Stimulated activated CD4-positive, alpha-beta T cell treated with anti-CD3 and anti-CD28 coated beads, Interleukin-15, amount 100 ng/mL, for 1 hour (primary cell): ENCODE data around the gene SMAD7.

Experiments
- DNase-seq, 2 donors: peaks; one replicate each; pipeline ENCODE4 v3.0.0-alpha.2; 2020; ENCODE audit warnings: low read depth in 1 of 2, low spot score in 1 of 2

Gene SMAD7

DNA sequence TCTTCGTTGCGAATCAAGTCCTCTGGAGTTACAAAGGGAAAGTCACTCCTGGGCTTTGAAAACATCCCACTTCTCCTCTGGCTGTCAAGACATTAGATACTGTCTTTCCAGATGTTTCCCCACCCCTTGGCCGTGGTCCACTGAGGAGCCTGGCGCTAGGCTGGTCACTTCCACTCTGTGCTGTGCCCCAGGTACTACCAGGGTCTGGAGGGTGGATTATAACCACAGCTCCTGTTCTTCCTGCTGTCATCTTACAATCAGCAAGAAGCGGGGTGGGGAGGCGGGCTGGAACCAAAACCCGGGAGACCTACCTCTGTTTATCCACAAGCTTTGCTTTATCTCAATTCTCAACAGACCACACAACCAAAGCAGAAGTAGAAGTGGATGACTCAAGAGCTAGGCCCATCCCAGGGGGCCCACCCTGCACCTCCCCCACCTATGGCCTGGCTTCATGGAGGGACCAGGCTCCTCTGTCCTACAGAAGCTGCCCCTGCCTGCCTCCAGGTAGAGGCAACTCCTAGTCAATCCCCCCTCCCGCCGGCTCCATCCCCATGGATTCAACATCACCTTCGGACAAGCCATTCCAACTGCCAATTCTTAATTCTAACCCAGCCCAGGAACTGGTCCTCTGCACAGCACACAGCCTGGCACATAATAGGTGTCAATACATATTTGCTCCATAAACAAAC is 17.8 kb downstream of the SMAD7 start:
- DNase-seq: no peak

DNA sequence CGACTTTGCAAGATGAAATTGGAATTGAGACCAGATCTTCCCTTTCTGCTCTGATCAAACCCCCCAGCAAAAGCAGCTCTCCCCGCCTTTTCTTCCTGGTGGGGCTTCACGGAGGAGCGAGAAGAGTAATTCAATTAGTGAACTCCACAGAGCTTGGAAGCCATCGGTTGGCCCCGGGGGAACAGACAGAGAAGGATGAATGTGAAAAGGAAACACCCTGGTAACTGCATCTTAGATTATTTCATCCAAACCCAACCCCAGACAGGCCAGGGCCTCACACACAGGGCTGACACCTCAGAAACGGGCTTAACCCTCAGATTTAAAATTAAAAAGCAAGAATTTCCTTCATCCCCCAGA is 18.3 kb downstream of the SMAD7 start:
- DNase-seq: no peak

DNA sequence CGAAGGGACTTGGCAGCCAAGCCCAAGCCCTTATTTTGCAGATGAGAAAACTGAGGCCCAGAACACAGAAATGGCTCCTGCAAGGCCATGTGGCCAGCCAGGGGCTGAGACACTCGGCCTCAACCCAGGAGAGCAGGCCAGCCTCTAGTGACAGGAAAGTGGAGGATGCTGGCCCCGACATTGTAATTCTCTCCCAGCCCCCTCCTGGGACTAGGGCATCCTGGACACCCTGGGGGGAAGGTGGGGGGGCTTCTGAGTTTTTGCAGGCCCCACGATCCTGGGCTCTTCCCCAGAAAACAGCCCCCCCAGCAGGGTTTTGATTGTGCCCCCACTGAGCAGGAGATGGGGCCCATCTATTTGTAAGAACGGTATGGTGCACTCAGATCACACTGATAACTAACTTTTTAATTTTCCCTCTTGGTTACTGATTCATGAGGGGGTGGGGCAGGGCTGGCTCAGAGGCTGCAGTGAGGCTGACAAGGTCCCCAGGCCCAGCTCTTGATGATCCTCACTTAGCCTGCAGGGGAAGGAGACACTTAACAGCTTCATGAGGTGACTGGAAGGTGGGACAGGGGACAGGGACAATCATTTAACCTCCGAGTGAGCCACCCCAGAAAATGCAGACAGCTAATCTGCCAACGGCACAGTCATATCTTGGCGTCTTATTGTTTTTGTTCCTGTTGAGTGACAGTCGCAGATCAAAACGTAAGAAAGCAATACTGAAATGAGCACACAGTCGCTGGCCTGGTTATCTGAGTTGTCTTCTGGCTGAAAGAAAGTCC is 18.9 kb downstream of the SMAD7 start:
- DNase-seq: no peak

DNA sequence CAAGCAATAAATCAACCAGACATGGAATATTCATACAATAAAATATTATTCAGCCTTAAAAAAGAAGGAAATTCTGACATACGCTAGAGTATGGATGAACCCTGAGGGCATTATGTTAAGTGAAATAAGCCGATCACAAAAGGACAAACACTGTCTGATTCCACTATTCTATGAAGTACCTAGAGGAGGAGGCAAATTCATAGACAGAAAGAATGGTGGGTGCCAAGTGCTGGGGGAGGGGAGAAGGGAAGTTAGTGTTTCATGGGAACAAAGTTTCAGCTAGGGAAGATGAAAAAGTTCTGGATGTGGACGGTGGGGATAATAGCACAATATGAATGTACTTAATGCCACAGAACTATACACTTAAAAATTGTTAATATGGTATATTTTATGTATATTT is 19.8 kb downstream of the SMAD7 start:
- no peak for DNase-seq

DNA sequence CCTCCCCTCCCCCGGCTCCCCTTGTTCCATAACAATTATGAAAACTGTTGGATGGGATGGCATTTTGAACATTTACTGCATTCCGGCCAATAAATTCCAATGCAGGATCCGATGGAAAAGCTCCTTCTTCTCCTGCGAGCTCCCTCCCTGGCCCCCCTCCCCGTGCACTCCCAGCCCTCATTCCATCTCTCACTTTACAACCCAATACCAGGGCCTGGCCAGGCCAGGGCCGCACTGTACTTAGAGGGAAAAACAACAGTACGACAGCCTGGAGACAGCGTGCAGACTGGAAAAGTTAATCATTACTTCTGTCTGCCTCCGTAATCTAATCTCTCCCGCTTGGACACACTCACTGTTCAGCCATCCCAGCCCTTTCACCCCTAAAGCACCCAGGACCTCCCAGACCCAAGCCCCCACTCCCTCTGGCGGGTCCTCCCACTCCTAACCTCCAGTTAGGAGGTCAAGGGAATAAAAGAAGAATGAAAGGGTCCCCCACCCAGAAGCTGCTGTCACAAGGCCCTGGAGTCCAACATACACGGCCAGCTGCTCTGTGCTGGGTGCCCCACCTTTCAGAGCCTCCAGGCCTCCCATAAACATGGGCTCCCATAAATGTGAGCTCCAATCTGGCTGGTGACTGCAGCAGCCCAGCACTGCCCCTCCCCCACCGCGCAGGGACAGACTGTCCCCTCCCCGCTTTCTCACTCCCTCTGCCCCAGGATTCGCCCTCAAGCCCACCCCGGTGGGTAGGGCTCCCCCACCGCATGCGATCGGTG is 20.6 kb downstream of the SMAD7 start:
- no peak for DNase-seq

DNA sequence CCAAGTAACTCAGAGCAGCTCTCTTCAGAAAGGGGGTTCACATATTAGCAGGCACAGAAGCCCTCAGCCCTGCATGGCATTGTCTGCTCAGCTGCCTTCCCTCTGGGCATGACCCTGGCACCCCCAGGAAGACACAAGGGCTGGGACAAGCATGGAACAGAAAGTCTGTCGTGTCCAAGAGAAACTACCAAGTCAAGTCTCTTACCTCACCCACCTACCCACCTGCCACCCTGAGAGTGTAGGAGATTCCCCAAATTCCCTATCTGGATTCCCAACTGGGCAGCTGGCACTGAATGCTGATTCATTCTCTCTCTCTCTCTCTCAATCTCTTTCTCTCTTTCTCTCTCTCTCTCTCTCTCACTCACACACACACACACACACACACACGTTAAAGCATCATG is 21.6 kb downstream of the SMAD7 start:
- DNase-seq: no peak

DNA sequence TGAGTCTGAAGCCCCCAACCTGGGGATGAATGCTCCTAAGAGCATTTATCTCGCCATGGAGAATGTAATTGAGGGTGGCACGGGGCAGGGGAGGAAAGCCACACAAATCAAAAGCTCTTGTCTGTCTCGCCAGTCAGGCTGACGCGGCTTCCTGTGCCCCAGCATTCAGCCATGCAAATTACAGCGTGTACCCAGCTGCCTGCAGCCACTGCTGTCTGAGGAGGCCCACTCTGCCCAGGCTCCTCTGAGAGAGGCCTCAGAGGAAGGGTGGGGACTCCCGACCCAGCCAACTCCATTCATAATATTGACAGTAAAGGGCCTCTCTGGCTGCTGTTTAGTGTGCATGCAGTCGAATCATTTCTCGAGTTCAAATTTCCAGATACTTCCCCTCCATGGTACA is 22.0 kb downstream of the SMAD7 start:
- peak; percentile 47 to 64 for DNase-seq

DNA sequence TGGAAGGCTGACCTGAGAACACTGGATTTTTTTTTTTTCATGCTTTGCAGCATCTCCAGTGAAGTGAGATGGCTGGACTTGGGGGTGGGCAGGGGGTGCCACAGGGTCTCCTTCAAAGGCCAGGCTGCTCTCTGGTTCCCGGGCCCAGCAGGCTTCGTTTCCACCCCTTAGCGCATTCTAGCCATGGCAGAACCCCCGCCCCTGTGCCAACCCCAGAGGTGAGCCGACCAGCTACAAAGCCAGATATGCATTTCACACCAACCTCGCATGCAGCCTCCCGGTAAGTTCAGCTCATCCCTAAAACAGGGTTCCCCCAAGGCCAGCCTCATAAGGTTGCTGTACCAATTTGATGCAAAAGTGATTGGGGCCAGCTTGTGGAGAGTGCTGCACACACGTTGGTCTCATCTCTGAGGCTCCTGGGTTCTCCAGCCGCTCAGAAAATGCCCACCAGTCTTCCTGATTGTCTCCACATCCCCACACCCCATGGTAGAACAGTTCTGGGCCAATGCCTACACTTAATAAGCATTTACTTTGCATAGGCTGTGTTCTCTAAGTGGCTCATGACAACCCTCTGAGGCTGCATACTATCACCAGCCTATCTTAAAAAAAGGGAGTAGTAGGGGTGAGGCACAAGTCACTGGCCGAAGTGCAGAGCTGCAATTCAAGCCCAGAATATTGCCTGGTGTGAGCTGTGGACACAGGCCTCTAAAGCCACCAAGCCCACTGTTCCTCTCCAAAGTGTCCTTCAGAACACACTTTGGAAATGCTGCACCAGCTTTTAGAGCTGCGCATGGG is 23.3 kb downstream of the SMAD7 start:
- DNase-seq: no peak

DNA sequence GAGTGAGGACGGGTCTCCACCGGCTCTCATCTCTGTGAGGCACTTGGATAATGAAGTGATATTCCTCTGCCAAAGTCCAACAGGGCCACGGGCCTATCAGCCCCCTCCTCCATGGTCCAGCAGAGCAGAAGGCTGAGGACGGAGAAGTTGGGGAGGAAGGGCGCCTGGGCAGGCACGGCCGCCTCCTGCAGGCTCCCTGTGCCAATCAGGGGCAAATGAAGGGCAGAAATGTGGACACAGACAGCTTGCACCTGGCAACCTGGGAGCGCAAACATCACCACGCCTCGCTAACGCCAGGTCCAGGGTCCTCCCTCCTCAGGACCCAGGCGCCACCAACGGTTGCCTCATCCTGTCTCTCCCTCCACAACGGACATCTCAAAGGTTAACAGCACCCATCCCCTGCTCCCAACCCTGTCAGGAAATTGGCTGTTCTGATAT is 24.3 kb downstream of the SMAD7 start:
- no peak for DNase-seq

DNA sequence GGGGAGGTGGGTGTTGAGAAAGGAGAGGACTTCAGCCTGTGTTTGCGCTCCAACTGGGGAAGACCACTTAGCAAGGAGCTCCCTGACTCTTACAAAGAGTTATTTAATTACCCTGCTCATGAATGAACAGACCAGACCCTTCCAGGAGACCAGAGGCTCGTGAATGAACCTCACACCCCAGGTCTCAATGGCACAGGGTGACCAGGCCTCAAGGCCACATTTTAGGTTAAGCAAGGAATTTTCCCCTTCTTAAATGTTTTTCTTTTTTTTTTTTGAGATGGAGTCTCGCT is 25.3 kb downstream of the SMAD7 start:
- no peak for DNase-seq

DNA sequence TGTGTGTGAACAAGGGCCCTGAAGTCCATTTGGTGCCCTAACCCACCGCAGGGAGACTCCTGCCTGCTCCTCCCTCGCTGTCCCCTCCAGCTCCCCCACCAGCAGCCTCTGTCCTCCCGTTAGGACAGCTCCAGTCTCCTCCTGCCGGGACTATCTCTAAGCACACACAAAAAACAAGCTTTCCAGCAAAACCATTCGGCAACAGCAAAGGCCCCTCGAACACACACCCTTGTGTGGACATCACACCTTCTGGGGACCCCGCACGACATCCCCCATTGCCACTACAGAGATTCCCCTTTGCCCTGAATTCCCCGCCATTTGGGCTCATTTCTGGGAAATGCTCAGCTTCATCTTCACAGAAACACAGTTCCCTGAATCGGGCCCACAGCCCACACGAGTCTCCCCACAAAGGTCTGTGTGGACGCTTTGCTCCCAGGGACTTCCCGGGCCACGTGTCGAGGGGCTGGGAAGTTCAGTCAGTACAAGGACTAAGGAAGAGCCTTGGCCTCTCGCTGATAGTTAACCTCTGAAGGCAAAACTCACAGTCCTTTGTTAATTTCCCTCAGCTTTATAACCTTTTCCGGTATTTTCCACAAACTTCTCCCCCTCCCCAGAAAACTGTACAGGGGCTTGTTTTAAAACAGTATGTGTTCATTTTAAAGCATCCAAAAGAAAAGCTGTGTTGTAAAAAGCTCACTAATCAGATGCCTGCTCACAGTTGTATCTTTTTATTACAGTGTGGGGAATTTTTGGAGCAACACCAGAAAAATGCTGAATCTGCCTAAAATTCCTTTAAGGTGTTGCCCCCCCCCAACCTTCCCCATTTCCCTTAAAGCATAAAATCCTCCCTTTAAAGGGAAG is 25.9 kb downstream of the SMAD7 start:
- no peak for DNase-seq

DNA sequence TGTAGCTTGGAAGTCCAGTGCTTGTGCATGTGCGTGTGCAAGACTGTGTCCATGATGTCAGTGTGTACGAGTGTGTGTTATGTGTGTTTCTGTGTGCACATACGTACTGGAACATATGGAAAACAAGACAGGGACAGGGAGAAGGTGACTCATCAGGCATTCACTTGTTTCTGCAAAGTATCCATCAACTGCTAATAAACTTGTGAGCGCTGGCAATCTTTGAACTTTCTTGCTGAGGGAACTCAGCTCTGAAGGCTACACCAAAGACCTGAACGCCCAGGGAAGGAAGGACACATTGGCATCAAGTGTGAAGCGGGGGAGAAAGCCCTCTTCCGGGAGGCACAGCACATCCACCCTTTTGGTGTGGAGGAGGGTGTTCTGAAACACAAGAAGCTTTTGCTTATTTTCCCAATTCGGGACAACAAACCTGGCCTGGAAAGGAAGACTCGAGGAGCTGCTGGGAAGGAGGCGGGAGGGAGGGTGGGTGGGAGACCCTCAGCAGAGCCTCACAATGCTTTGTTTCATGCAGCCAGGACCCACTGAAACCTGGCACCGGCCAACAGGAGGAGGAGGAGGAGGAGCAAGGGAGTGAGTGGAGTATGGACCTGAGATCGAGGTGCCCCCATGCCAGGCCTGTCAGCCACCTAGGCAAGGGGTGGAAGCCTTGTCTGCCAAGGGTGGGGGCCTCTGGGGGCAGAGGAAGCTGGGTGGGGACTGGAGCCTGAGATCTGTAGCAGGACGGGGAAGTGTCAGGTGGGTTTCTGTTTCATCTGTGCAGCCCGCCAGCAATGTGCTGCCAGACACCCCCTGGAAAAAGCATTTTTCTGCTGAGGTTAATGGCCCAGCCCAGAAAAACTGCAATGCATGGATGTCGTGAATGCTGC is 26.8 kb downstream of the SMAD7 start:
- DNase-seq: no peak

DNA sequence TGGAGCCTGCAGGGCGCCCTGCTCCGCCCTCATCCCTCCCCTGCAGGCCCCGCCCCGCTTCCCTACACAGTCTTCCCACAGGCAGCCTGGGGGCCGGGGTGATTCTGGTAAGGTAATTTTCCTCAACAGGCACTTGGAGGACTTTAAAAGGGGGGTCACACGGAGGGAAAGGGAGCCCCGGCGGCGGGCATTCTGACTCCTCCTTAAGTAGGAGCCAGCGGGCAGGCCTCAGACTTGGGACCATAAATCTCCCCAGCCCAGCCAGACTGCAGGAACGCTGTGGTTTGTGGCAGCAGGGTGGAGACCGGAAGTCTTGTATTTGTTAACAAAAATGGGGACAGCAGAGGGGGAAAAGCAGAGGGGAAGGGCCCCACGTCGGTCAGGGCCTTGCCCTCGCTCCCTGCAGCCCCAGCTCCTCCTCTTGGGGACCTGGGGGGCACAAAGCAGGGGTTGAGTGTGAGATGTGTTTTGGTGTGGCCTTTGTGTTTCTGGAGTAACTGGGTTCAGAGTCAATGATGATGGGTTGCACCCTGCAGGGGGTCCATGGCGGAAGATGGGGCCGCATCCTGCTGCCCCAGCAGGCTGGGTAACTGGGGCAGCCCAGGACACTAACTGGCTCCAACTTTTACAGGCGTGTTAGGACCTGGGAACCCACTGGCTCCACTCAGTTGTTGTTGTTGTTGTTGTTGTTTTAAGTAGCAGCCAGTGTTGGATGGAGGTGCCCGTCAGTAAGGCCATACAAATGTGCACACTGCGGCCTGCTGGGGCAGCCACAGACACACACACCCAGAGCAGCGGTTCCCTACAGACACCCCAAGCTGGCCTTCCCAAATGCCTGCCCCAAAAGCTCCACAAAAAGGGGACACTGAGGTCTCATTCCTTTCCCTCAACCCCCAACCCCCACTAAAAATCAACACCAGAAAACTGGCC is 27.7 kb downstream of the SMAD7 start:
- DNase-seq: no peak

DNA sequence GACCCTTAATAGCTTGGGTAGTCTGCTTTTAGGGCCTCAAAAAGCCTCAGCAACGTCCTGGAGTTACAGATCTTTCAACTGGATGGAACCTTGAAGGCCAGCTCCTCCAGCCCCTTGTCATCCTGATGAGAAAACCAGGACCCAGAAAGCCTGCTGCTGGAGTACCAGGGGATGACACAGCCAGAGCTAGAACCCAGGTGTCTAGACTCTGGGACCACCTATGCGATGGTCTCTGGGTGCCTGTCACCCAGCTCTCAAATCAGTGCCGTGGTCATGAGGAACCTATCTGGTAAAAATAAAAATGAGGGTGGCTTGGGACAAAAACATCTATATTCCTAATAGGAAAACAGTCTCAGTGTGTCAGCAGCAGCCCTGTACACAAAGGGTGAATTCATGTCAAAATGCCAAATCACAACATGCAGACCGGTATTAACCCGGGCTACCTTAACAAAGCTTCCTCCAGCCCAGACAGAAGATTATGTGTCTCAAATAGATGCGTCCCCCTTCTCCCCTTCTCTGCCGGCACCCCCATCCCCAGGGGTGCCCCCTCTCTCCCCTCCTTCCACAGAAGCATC is 28.5 kb downstream of the SMAD7 start:
- no peak for DNase-seq

DNA sequence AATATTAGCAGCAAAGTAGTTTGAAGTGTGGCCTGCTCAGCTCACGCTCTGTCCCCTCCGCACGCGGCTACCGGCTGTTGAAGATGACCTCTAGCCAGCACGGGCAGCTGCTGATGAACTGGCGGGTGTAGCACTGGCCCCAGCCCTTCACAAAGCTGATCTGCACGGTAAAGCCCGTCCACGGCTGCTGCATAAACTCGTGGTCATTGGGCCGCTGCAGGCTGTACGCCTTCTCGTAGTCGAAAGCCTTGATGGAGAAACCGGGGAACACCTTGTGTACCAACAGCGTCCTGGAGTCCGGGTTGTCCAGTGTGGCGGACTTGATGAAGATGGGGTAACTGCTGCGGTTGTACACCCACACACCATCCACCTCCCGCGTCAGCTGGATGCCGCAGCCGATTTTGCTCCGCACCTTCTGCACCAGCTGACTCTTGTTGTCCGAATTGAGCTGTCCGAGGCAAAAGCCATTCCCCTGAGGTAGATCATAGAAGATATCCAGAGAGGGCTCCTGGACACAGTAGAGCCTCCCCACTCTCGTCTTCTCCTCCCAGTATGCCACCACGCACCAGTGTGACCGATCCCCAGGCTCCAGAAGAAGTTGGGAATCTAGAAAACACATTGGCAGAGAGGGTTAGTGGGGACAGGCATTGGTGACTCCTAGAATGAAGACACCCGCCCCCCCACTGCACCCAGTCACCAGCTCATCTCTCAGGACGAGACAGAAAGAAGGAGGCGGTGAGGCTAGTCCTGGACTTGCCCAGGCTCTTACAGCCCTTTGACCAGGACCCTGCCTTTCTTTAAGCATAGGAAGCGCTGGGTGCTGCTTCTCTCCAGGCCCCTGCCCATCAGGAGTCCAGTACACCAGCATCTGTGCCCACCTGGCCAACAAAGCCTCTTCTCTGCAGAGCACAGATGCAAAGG is 29.2 kb downstream of the SMAD7 start:
- DNase-seq: no peak

DNA sequence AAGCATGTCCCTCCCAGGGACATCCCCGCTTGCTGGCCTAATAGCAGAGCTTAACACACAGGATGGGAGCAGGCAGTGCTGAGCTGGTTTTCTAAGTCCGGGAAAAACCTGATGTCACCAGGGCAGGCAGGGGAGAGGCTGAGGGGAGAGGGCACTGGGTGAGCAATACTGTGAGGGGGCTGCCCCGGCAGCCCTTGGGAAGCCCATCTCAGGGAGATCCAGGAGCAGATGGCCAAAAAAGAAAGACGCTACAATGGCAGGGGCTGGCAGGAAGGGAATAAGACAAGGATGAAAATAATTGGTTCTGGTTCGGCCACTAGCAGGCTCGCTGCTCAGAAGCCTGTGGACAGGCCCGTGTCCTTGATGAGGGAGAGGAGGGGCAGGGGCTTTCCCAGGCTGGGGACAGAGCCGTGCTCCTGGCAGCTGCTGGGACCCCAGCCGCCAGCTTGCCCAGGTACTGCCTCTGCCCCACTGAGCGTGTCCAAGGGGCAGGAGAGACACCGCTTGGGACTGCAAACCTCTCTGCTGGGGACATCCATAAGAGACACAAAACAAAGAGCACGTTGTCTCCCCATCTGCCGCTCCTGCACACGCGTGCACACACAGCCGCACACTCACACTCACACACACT is 30.2 kb downstream of the SMAD7 start:
- no peak for DNase-seq

DNA sequence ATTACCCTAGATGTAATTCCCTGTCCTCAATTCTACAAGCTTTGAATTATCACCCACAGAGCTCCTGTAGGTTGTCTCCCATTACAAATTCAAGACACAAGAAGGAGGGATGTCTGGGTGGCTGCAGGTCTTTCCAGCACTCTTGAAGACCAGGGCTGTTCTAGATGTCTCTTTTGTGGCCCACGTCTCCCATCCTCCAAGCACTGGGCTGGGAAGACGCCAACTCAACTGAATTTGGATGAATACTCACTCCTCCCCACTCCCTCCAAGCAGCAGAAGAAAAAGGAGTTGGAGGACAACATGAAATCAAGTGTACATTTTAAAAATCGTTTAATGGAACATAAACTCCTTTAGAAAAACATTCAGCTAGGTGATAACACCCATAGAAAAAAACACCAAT is 31.2 kb downstream of the SMAD7 start:
- no peak for DNase-seq
